Astrocyte of the spinal cord (primary cell): ENCODE results near the gene MIA2.
A peak's percentile ranks its signal among the peaks of the same experiment; 100 is the strongest.
"Not testable (repeated sequence)": the region's sequence is repeated elsewhere in the genome, so short reads cannot be mapped to it uniquely, and the experiment has no call there.

Source experiments
- DNase-seq: peaks from one replicate; pipeline ENCODE4 v3.0.0; 2011; ENCODE audit warnings: low read depth, low spot score
- H3K4me3 ChIP-seq: 2 replicates; pipeline ENCODE4 v1.5.1; 2011; ENCODE audit warnings: low read depth, mild to moderate bottlenecking, low read length, moderate library complexity
- in situ Hi-C: cut with HindIII; loops from 2 replicates; pipeline ENCODE4 v1.10.0; 2017; ENCODE audit warnings: low sequenced_read_pairs
- TF ChIP-seq, protein P1 (sequence below): IDR thresholded peaks from 2 replicates; pipeline ENCODE4 v1.5.1; 2012; ENCODE audit warnings: low read depth, mild to moderate bottlenecking, low read length, inconsistent platforms

MIA2 gene

DNA sequence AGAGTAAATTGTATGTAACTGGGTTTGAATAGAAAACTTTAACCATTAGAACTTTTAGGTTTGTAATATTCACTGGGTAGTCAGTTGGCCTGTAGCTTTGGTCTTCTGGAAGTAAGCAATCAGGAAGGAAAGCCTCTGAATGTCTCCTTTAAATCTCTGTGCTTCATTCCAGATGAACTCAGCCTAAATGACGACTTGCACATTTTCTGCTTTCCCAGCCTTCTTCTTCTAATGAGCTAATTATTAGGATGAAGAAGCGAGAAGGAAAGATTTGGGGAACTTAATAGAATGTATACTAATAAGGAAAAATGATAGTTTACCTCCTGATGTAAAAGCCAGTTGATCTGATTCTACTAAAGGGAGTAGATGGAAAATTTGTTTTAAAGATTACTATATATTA lies 90.4 kb downstream of the MIA2 start:
- in situ Hi-C loops, result no loop called here
- DNase-seq, result no peak
- no peak overlapping the region for H3K4me3 ChIP-seq
- TF ChIP-seq, protein P1, sequence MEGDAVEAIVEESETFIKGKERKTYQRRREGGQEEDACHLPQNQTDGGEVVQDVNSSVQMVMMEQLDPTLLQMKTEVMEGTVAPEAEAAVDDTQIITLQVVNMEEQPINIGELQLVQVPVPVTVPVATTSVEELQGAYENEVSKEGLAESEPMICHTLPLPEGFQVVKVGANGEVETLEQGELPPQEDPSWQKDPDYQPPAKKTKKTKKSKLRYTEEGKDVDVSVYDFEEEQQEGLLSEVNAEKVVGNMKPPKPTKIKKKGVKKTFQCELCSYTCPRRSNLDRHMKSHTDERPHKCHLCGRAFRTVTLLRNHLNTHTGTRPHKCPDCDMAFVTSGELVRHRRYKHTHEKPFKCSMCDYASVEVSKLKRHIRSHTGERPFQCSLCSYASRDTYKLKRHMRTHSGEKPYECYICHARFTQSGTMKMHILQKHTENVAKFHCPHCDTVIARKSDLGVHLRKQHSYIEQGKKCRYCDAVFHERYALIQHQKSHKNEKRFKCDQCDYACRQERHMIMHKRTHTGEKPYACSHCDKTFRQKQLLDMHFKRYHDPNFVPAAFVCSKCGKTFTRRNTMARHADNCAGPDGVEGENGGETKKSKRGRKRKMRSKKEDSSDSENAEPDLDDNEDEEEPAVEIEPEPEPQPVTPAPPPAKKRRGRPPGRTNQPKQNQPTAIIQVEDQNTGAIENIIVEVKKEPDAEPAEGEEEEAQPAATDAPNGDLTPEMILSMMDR, result no peak

DNA sequence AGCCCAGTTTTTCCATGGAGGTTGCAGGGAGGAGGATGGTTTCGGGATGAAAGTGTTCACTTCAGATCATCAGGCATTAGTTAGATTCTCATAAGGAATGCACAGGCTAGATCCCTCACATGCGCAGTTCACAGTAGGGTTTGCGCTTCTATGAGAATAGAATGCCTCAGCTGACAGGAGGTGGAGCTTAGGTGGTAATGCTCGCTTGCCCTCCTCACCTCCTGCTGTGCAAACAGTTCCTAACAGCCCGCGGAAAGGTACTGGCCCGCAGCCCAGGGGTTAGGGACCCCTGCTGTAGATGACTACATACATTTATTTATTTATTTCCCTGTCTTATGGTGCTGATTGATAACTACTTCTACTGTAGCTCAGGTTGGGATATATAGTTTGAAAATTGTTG lies 105.3 kb downstream of the MIA2 start:
- no peak overlapping the region for H3K4me3 ChIP-seq
- TF ChIP-seq, protein P1, result no peak
- in situ Hi-C loops, result no loop called here
- peak; percentile 60 for DNase-seq

DNA sequence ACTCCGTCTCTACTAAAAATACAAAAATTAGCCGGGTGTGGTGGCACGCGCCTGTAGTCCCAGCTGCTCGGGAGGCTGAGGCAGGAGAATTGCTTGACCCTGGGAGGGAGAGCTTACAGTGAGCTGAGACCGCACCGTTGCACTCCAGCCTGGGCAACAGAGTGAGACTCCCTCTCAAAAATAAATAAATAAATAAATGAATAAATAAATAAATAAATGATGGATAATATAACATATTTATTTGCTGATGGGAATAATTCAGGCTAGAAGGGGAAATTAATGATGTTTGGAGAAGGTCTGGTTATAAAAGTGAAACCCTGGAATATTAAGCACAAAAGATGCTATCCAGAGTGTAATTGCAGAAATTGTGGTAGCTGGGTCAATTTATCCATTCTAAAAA lies 107.4 kb downstream of the MIA2 start:
- in situ Hi-C loops, DNase-seq, H3K4me3 ChIP-seq: not testable (repeated sequence)

DNA sequence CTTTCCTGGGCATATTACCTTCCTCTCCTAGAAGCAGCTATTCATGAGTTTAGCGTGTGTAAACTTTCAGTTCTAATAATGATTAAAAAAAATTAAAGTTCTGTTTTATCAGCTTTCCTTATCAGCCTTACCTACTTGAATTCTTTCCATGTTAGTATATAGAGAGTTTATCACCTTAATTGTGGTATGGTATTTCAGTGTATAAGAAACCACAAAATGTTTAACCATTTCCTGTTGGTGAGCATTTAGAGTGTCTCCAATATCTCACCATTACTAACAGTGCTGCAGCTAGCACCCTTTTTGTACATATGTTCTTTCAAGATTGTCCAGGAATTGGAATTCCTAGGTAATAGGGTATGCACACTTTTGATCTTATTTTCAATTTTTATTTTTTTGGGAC lies 109.1 kb downstream of the MIA2 start:
- in situ Hi-C loops, result no loop called here
- DNase-seq, result no peak
- TF ChIP-seq, protein P1, result no peak
- H3K4me3 ChIP-seq, result no peak overlapping the region

DNA sequence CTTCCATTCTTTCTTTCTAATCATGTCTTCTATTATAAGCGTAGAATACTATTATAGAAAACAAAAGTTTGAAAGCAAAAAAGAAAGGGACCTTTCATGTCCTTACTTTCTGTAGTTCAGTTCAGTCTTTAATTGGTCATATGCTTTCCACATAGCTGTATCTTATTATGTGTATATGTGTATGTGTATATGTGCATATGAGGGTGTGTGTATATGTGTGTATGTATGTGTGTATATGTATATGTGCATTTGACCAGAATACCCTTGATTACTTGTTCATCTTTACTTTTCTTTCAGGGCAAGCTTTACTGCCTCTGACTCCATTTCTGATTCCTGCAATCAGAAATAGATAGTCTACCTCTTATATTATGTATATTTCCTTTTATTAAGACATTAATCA lies 109.9 kb downstream of the MIA2 start:
- in situ Hi-C loops, result no loop called here
- TF ChIP-seq, protein P1, result no peak
- DNase-seq, result no peak
- no peak overlapping the region for H3K4me3 ChIP-seq

DNA sequence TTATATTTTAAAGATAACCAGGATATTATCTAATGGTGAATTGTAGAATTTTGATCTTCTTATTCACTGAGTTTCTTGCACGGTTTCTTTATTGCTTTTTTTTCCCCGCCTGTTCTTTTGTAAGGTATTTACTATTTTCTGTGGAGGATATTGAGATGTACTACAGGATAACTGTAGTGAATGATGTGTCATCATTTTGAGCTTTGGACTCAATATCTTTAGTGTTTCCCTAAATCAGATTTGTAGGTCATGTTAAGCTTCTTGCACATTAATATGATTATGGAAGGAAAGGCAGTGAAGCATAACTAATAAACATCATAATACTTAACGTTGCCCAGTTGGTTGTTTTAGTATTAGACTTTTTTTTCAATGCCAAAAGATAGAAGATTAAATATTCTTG lies 117.2 kb downstream of the MIA2 start:
- no peak overlapping the region for H3K4me3 ChIP-seq
- TF ChIP-seq, protein P1, result no peak
- no peak for DNase-seq
- in situ Hi-C loops, result no loop called here

DNA sequence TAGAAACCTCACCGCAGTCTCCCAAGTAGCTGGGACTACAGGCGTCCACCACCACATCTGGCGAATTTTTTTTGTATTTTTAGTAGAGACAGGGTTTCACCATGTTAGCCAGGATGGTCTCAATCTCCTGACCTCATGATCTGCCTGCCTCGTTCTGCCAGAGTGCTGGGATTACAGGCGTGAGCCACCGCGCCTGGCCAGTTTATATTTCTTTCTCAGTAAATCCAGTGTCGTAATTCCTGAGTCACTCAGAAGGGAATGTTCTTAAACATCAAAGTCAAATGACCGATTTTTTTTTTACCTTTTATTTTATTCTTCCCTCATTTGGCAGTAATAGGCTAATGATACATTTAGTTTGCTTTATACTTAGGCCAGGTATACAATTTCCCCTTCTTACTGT lies 118.0 kb downstream of the MIA2 start:
- in situ Hi-C loops, result no loop called here
- no peak overlapping the region for H3K4me3 ChIP-seq
- no peak for DNase-seq
- TF ChIP-seq, protein P1, result no peak

DNA sequence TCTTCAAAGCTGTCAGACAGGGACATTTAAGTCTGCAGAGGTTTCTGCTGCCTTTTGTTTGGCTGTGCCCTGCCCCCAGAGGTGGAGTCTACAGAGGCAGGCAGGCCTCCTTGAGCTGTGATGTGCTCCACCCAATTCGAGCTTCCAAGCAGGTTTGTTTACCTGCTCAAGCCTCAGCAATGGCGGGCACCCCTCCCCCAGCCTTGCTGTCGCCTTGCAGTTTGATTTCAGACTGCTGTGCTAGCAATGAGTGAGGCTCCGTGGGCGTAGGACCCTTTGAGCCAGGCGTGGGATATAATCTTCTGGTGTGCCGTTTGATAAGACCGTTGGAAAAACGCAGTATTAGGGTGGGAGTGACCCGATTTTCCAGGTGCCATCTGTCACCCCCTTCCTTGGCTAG lies 125.4 kb downstream of the MIA2 start:
- in situ Hi-C loops, DNase-seq, H3K4me3 ChIP-seq: not testable (repeated sequence)
